Measurements from ENCODE around the gene GNA15. TPM values are rescaled to one million over a fixed set of nuclear protein-coding genes. Genes with fewer than 3 reads are reported as not detected.

GNA15 gene
- polyA plus RNA-seq, 3 donors: 38.7 to 45.0 (median 41.3) TPM

GRCh38 chr19:3192228-3192635 lies 56.4 kb downstream of the GNA15 start:
- peaks cover 35% of the 10 kb centered on the region for H4K20me1 ChIP-seq (ENCODE audit: insufficient read depth, low read length)
- no peak for TF ChIP-seq CTCF (IDR thresholded peaks at IDR 0.05)

GRCh38 chr19:3192684-3193083 lies 56.9 kb downstream of the GNA15 start:
- Histone ChIP-seq H3K79me2 (ENCODE audit: insufficient read depth, low read length) (peaks cover 52% of the 10 kb centered on the region), H3K27me3 (ENCODE audit: control insufficient read depth in 2 of 2, insufficient read depth in 2 of 2, low read length in 2 of 2) (no peaks in the 10 kb centered on the region), H3K36me3 (replicated peaks in 1 of 2; ENCODE audit: control insufficient read depth in 1 of 2, insufficient read depth in 2 of 2, low read length in 2 of 2) (peaks cover 23 to 32% of the 10 kb centered on the region in 2 donors), H4K20me1 (ENCODE audit: insufficient read depth, low read length) (peaks cover 35% of the 10 kb centered on the region), H2AFZ (ENCODE audit: insufficient read depth, low read depth, low read length, poor library complexity, severe bottlenecking) (no peak overlapping the region), H3K4me3 (replicated peaks in 1 of 3; ENCODE audit: low read depth in 2 of 3, low read length in 3 of 3) (no peak overlapping the region), H3K4me1 (ENCODE audit: control insufficient read depth in 1 of 2, insufficient read depth in 2 of 2, low read length in 2 of 2) (peaks cover 35 to 36% of the 10 kb centered on the region in 2 donors), H3K9ac (ENCODE audit: insufficient read depth, low read length, poor library complexity, severe bottlenecking) (no peak overlapping the region), H3K9me3 (replicated peaks in 1 of 2; ENCODE audit: control insufficient read depth in 1 of 2, insufficient read depth in 1 of 2, low read length in 2 of 2) (no peaks in the 10 kb centered on the region), H3K27ac (ENCODE audit: low read depth in 1 of 2, low read length in 2 of 2) (no peak overlapping the region), H3K4me2 (replicated peaks; ENCODE audit: extremely low read depth, low read length, poor library complexity, severe bottlenecking) (no peak overlapping the region)
- intact Hi-C loops (cut with micrococcal nuclease): no loop called here
- Mint-ChIP-seq H3K4me1 (peaks cover 38% of the 10 kb centered on the region), H3K27me3 (ENCODE audit: low read depth in 3 of 3) (peaks cover 0 to 2% (median 0%) of the 10 kb centered on the region in 3 donors), H3K9me3 (no peaks in the 10 kb centered on the region), H3K36me3 (peaks cover 26 to 53% of the 10 kb centered on the region in 2 donors), H3K27ac (no peak overlapping the region), H3K4me3 (no peak overlapping the region)
- DNase-seq: no peak
- no peak for TF ChIP-seq CTCF (IDR thresholded peaks at IDR 0.05)
- WGBS (ENCODE audit: insufficient coverage): 100% methylated on average over 9 of the region's 14 CpGs

More at GRCh38 chr19:3192228-3192635, 56.4 kb downstream of the GNA15 start:
- intact Hi-C loops (cut with micrococcal nuclease): no loop called here
- Histone ChIP-seq H3K36me3 (replicated peaks in 1 of 2; ENCODE audit: control insufficient read depth in 1 of 2, insufficient read depth in 2 of 2, low read length in 2 of 2) (peaks cover 23 to 30% of the 10 kb centered on the region in 2 donors), H3K4me3 (replicated peaks in 1 of 3; ENCODE audit: low read depth in 2 of 3, low read length in 3 of 3) (no peak overlapping the region), H3K9me3 (replicated peaks in 1 of 2; ENCODE audit: control insufficient read depth in 1 of 2, insufficient read depth in 1 of 2, low read length in 2 of 2) (no peaks in the 10 kb centered on the region), H3K27ac (ENCODE audit: low read depth in 1 of 2, low read length in 2 of 2) (no peak overlapping the region), H3K79me2 (ENCODE audit: insufficient read depth, low read length) (peaks cover 56% of the 10 kb centered on the region), H3K9ac (ENCODE audit: insufficient read depth, low read length, poor library complexity, severe bottlenecking) (no peak overlapping the region), H2AFZ (ENCODE audit: insufficient read depth, low read depth, low read length, poor library complexity, severe bottlenecking) (no peak overlapping the region), H3K4me1 (ENCODE audit: control insufficient read depth in 1 of 2, insufficient read depth in 2 of 2, low read length in 2 of 2) (peaks cover 40 to 41% of the 10 kb centered on the region in 2 donors), H3K4me2 (replicated peaks; ENCODE audit: extremely low read depth, low read length, poor library complexity, severe bottlenecking) (no peak overlapping the region), H3K27me3 (ENCODE audit: control insufficient read depth in 2 of 2, insufficient read depth in 2 of 2, low read length in 2 of 2) (no peaks in the 10 kb centered on the region)
- Mint-ChIP-seq H3K4me3 (no peak overlapping the region), H3K27me3 (ENCODE audit: low read depth in 3 of 3) (peaks cover 0 to 2% (median 0%) of the 10 kb centered on the region in 3 donors), H3K9me3 (no peaks in the 10 kb centered on the region), H3K27ac (no peak overlapping the region), H3K4me1 (peaks cover 43% of the 10 kb centered on the region), H3K36me3 (peaks cover 25 to 50% of the 10 kb centered on the region in 2 donors)
- WGBS (ENCODE audit: insufficient coverage): 96% methylated on average over 31 of the region's 32 CpGs
- no peak for DNase-seq
